ENCODE results near the gene KL. TPM values are rescaled to one million over a fixed set of nuclear protein-coding genes. Genes with fewer than 3 reads are reported as not detected.

The KL gene
- total and polyA plus RNA-seq, 2 of the 8 experiments (the other 6 are each of a cell fraction or from before 2014, with no cell fraction given), result 0.02 TPM; not detected in 1

DNA sequence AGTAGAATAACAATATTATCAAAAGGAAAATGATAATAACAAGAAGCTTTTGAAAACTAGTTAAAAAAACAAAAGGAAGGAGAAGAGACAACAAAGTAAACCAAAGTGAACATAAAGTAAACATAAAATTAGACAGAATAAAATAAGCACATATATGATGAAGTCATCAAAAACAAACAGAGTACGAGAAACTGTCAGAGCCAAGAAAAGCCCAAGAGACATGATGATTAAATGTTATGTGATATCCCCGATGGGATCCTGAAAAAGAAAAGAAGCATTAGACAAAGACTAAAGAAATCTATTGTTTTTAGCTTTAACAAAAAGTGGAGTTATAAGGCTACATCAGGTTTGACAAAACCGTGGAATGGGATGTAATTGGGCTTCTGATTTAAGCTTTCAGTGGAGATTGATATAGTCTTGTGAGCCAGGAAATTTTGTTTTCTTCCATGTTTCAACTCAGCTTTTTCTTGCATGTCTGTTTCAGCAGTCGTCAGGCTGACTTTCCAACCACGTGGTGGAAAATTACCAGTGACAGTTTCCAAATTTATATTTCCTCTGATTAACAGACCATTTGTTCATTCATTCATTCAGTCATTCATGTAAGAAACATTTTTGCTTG lies 64.9 kb downstream of the KL start:
- Histone ChIP-seq H2BK15ac (ENCODE audit: low read length) (no peak overlapping the region), H3K27ac (ENCODE audit: low read depth, low read length) (no peak overlapping the region), H3K9ac (replicated peaks in 1 of 4; ENCODE audit: extremely low read depth in 1 of 4, low read depth in 3 of 4, low read length in 3 of 4) (no peak overlapping the region), H3K4me1 (replicated peaks in 1 of 4; ENCODE audit: control insufficient read depth in 3 of 4, insufficient read depth in 4 of 4, low read length in 3 of 4) (no peaks in the 10 kb centered on the region), H2BK5ac (ENCODE audit: low read depth, low read length) (no peak overlapping the region), H3K23ac (ENCODE audit: insufficient read length) (no peak overlapping the region), H3K79me1 (ENCODE audit: low read depth, low read length) (no peaks in the 10 kb centered on the region), H3K23me2 (ENCODE audit: low read depth, low read length) (no peaks in the 10 kb centered on the region), H3K27me3 (replicated peaks in 1 of 4; ENCODE audit: control insufficient read depth in 3 of 4, extremely low read depth in 1 of 4, insufficient read depth in 3 of 4, low read length in 3 of 4) (0 out of 7 replicates have a peak, but pooled peaks cover 0 to 2% (median 0%) of the 10 kb centered on the region in 4 experiments), H2AFZ (ENCODE audit: low read length) (no peak overlapping the region), H3K36me3 (ENCODE audit: control insufficient read depth in 2 of 4, insufficient read depth in 4 of 4, low read length in 3 of 4) (no peaks in the 10 kb centered on the region), H2AK5ac (ENCODE audit: low read depth, low read length) (no peak overlapping the region), H4K20me1 (replicated peaks in 1 of 2; ENCODE audit: control insufficient read depth in 1 of 2, insufficient read depth in 2 of 2, low read length in 2 of 2) (no peaks in the 10 kb centered on the region), H4K8ac (ENCODE audit: extremely low read depth, insufficient read depth, low read length) (no peak overlapping the region), H3K9me3 (ENCODE audit: insufficient read depth in 2 of 2, low read depth in 1 of 2, low read length in 1 of 2) (no peaks in the 10 kb centered on the region), H3K18ac (ENCODE audit: extremely low read depth, low read length) (no peak overlapping the region), H3K56ac (replicated peaks; ENCODE audit: insufficient read length, low read depth, low read length) (no peak overlapping the region), H3K4me2 (ENCODE audit: insufficient read depth in 1 of 2, low read depth in 2 of 2, low read length in 2 of 2) (no peak overlapping the region), H2BK20ac (ENCODE audit: low read length) (no peak overlapping the region), H3K4ac (replicated peaks; ENCODE audit: insufficient read length, low read depth, low read length) (no peak overlapping the region), H3K14ac (ENCODE audit: insufficient read length) (no peak overlapping the region), H2BK12ac (ENCODE audit: low read depth, low read length) (no peak overlapping the region), H3K4me3 (ENCODE audit: extremely low read depth in 1 of 4, insufficient read depth in 2 of 4, low read depth in 3 of 4, low read length in 4 of 4) (no peak overlapping the region), H3K79me2 (ENCODE audit: control insufficient read depth in 1 of 2, insufficient read depth in 2 of 2, low read length in 2 of 2) (no peaks in the 10 kb centered on the region), H4K91ac (replicated peaks; ENCODE audit: insufficient read length, low read length) (no peak overlapping the region), H2BK120ac (replicated peaks; ENCODE audit: low read depth, low read length) (no peak overlapping the region), H4K5ac (ENCODE audit: insufficient read length, low read depth, low read length) (no peak overlapping the region)
- ChIA-PET CTCF (ENCODE audit: partially characterized antibody) (interaction anchor here (0.6 kb wide), 1 partner anchor 457 kb away, joined by 3 read pairs; no protein-coding TSS in a partner anchor), POLR2A (ENCODE audit: partially characterized antibody) (no interaction called here)
- no peak for DNase-seq (ENCODE audit: low read depth in 1 of 2, low spot score in 2 of 2)
- no peak for FAIRE-seq
- whole genome bisulfite sequencing, 2 experiments (ENCODE audit: extremely low coverage in 1 of 2, insufficient coverage in 1 of 2, insufficient read length in 1 of 2, insufficient replicate concordance in 2 of 2, low coverage in 1 of 2, low lambda C conversion rate in 2 of 2, missing lambda C conversion rate in 1 of 2), result 92% methylated on average over 5 of the region's 5 CpGs; no CpG with 5 or more reads in 1 of the 2 experiments
- TF ChIP-seq RBBP5 (IDR thresholded peaks at IDR 0.05; ENCODE audit: borderline replicate concordance, low read depth, low read length) (no peak), JUN (IDR thresholded peaks at IDR 0.05; ENCODE audit: low read depth, low read length) (no peak), EZH2 (IDR thresholded peaks at IDR 0.05; ENCODE audit: low read depth, low read length, severe bottlenecking) (no peak), ASH2L (IDR thresholded peaks at IDR 0.05; ENCODE audit: low read length) (no peak), CREB1 (IDR thresholded peaks at IDR 0.05) (no peak), GTF2F1 (IDR thresholded peaks at IDR 0.05; ENCODE audit: borderline replicate concordance, low read depth, low read length) (no peak)
